Ramos (cell line): ENCODE data around the gene TTLL4.
"Not testable (repeated sequence)": the region's sequence is repeated elsewhere in the genome, so short reads cannot be mapped to it uniquely, and the experiment has no call there.

Experiments used
- in situ Hi-C: fragments of 300-500 bp; cut with MboI; formaldehyde crosslinking; loops from one replicate; pipeline ENCODE4 v1.14.3; 2022; ENCODE audit warnings: low sequenced_read_pairs; ENCODE audit not compliant: unreplicated experiment

Gene TTLL4

GRCh38 chr2:218743068-218743467 is 32.4 kb downstream of the TTLL4 start:
- in situ Hi-C loops: no loop called here

GRCh38 chr2:218744615-218745014 is 34.0 kb downstream of the TTLL4 start:
- in situ Hi-C loops: no loop called here

- in situ Hi-C loops: no loop called here
These were observed 34.5 kb downstream of the TTLL4 start for GRCh38 chr2:218745160-218745558.

GRCh38 chr2:218745559-218746469 is 35.2 kb downstream of the TTLL4 start:
- in situ Hi-C loops: no loop called here

GRCh38 chr2:218746470-218746795 is 35.8 kb downstream of the TTLL4 start:
- in situ Hi-C loops: no loop called here

GRCh38 chr2:218746960-218747359 is 36.3 kb downstream of the TTLL4 start:
- in situ Hi-C loops: no loop called here

GRCh38 chr2:218748741-218749441 is 38.3 kb downstream of the TTLL4 start:
- in situ Hi-C loops: no loop called here

GRCh38 chr2:218754201-218754600 is 43.6 kb downstream of the TTLL4 start:
- in situ Hi-C loops: no loop called here

- in situ Hi-C loops: no loop called here
These were observed 44.1 kb downstream of the TTLL4 start for GRCh38 chr2:218754781-218755180.

- in situ Hi-C loops: no loop called here
These were observed 44.5 kb downstream of the TTLL4 start for GRCh38 chr2:218755198-218755566.

GRCh38 chr2:218755567-218756404 is 45.2 kb downstream of the TTLL4 start:
- in situ Hi-C loops: no loop called here

- in situ Hi-C loops: no loop called here
These were observed 46.2 kb downstream of the TTLL4 start for GRCh38 chr2:218756599-218757377.

- in situ Hi-C loops: no loop called here
These were observed 51.2 kb downstream of the TTLL4 start for GRCh38 chr2:218761795-218762194.

- in situ Hi-C loops: not testable (repeated sequence)
These were observed 62.1 kb downstream of the TTLL4 start for GRCh38 chr2:218772759-218773158.

GRCh38 chr2:218773881-218774280 is 63.2 kb downstream of the TTLL4 start:
- in situ Hi-C loops: no loop called here

GRCh38 chr2:218776488-218776887 is 65.9 kb downstream of the TTLL4 start:
- in situ Hi-C loops: no loop called here

GRCh38 chr2:218777276-218777990 is 66.8 kb downstream of the TTLL4 start:
- in situ Hi-C loops: no loop called here

GRCh38 chr2:218780046-218780445 is 69.4 kb downstream of the TTLL4 start:
- in situ Hi-C loops: no loop called here
